ENCODE results near the gene KIAA1217.

KIAA1217 gene

DNA sequence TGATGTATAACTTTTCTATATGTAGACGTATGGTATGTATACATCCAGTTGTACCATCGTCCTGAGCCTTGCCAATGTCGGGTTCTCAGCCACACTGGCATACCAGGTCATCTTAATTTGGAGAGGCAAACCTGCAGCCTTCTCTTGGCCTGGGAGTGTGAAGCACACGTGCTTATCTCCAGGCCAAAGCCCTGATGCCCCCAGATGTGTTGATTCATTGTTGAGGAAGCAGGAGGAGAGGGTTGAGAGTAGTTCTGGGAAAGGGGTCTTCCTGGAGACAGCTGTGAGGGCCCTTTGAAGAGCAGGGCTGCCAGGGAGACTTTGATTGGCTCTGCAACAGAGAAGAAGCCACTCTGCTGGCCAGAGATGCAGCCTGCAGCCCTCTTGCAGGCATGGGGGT, 359.1 kb downstream of the KIAA1217 start:
- no peak for DNase-seq

DNA sequence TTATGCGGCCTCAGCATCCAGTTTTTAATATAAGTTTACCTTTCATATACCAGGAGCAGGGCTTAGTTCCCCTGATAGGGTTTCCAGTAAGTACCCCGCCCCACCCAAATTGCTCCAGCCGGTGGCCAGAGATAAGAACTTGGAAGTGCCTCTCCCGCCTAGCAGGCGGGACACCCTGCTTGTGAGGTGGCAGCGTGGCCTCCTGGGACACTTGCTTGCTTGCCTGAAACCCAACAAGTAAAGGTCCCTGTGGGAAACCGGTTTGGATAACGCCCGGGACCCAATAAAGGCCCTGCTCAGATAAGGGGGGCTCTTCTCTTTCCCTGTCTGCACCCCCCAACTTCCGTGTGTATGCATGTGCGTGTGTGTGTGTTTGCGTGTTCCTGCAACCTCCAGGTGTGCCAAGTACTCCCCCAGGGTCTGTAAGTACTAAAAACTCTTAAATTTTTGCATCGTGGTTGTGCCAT, 360.4 kb downstream of the KIAA1217 start:
- DNase-seq: no peak

DNA sequence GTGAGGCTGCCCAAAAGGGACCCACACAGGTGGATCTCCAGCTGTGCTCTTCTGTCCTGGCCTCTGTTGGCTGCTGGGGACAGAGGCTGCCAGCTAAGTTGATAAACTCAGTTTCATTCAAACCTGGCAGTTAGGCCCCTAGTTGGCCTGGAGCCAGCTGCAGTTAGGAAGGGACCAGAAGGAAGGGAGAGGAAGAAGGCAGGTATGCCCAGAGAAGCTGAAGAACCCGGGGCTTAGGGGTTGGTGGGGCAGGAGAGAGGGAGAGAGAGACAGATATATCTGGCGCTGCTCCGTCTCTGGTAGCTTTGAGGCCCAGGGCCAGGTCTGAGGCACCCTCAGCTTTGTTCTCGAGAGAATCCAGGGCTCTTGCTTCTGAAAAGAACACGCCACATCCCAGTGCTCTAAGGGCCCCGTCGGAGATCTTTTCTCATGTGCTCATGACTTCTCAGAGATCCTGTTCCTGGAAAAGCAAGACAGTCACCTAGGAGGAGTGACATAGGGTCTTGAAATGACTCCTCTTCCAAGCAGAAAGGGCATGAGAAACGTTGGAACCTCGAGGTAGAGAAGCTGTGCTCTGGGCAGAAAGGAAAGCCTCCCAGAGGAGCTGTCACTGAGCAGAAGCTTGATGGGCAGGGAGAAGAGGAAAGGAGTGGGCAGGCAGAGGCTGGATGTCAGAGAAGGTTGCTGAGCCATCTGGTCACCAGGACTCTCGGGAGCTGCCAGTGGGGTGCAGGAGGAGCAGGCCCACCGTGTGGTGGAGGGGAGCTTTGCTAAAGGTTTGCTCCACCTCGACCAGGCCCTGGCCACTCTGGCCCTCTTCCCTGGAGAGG, 361.1 kb downstream of the KIAA1217 start:
- DNase-seq: no peak

DNA sequence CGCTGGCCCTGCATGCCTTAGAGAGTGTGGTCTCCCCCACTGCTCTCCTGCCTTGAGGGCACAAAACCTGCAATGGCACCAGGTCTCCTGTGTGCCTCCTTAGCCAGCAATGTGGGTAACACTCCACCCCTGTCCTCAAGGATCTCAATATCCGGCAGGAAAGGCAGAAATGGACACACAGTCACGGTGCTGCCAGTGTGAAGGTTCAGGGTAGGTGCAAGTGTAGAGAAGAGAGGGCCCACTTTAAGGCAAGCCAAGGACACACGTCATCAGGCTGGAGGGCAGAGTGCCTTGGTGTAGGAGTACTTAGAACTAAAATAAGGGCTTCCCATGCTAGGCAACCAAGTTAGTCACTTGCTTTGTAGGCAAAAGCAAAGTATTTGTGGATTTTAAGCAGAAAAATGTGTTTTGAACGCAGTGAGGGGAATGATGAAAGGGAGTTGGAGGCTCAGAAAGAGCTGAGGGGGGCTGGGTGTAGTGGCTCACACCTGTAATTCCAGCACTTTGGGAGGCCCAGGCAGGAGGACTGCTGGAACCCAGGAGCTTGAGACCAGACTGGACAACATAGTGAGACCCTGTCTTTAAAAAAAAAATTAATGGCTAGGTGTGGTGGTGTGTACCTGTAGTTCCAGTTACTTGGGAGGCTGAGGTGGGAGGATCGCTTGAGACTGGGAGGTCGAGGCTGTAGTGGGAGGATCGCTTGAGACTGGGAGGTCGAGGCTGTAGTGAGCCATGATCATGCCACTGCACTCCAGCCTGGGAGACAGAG, 361.9 kb downstream of the KIAA1217 start:
- no peak for DNase-seq

DNA sequence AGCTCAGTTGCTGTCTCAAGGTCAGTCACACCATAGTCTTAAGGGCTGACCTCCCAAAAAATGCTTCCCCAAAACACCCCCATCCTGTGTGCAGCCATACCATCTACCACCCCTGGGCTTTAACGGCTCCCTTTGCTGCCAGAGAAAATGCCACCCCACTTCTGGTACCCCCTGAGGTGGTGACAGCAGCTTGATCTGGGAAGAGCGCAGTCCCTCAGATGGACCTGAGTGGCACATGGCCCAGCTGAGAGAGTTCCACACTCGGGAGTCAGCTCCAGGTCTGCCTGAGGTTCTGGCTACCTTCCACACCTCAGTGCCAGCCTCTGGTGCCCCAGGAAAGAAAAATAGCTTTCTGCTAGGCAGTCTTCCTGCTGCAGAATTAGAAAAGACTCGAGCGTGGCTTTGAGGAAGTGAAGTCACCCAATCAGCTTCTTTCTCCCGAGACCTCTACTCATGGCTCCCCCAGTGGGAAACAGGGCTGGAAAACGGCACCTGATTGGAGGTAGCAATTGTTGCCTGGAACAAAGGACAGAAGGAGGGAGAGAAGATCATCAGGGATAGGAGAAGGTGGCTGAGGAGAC, 363.0 kb downstream of the KIAA1217 start:
- no peak for DNase-seq

DNA sequence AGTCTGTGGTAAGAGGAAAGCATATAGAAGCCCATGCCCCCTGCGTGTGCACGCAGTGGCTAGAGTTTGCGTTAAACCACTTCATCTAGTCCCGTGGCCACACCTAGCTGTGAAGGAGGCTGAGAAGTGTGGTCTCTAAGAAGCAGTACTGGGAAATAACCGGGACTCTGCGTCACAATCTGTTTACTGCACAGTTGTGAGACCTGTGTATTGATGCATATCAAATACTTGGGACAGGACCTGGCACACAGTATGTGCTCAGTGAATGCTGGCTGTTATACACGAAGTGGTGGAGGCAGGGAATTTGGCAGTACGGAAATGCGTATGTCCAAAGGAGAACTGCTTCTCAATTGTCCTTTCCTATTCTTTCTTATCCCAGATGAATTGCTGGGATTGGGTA, 365.2 kb downstream of the KIAA1217 start:
- no peak for DNase-seq

DNA sequence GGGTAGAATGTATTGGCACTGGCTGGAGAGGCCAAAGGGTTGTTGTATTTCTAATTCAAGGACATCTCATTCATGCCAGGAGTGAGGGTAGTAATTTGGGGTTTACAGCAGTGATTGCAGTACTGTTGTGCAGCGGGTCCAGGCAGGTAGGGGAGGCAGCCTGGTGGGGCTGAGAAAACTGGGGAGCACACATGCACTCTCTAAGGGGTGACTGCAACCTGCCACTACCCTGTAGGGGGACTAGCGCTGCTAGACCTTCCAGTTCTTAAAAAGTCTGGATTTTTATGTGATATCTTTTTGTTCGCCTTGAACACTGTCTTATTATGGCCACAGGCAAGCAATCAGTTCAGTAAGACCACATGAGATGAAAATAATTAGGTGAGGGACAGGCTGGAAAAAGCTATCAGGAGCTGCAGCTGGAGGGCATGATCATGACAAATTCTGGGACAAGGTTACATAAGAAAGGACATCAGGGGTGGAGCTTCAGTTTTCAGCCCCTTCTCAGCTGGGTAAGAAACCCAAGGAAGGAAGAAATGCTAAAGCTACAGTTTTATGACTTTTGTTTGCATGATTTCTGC, 365.7 kb downstream of the KIAA1217 start:
- no peak for DNase-seq

DNA sequence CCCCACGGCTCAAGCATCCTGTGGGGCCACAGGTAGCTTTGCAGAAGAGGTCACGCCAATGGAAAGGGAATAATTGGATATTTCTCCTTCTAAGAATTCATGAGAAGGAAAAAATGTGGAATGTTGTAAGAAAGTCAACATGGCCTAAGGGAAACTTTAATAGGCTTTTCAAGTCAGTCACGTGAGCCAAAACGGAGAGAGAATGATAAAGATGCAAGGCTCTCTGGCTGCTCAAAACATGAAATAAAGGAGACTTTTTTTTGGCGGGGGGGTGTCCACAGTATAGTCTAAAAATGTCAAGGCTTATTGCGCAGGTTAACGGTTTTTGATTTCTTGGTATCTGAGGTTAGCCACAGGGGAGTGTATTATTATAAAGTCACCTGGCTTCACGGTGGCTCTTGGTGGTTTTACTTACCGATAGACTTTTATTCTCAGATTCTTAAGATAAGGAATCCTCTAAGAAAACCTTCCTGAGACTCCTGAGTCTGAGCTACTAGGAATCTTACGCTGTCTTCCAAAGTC, 366.6 kb downstream of the KIAA1217 start:
- DNase-seq: no peak

DNA sequence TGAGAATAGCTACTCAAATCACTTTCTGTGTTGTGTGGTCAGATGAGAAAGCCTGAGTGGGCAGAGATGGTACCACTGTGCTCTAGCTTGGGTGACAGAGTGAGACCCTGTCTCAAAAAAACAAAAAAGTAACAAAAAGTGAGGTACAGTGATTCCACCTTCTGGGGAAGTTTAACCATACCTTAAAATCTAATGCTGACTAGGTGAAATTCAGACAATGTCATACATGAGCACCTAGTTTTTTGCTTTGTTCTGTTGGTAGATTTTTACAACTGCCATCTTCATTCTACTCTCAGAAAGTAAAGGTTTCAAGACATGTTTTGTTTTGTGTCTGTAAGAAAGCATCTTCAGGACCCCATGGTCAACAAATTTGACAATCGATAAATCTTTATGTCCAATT, 370.5 kb downstream of the KIAA1217 start:
- DNase-seq: no peak

DNA sequence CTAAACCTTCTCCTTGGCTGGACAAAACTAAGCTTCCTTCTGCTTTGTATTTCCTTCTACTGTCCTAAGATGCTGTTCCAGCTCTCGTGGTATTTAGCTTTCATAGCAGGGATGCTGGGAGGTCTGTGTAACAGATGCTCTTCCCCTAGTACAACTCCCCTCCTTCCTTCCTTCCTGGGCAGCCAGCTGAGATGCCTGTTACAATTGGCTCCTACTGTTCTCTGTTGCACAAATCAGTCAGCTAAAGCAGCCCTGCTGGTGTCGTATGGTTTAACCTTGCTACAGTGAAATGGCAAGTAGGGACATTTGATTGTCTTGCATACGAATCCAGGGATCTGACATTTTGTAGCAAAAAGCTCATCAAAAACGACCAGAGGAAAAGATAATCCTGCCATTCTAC, 371.0 kb downstream of the KIAA1217 start:
- DNase-seq: no peak

DNA sequence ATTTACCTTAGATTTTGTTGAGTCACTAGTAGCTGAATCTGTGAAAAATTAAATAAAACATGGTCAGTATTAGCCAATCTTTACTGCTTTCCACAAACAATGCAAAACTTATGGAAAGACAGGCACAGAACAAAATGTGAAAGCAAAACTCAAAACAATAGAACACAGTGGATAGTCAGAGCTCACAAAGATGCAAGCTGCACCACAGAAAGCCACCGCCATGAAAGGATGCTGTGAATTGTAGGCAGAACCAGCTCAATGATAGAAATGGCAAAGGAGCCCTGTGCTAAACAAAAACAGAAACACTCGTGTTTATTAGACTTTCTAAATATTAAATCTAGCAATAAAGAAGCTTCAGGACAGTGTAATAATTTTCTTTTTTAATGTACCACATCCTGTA, 380.3 kb downstream of the KIAA1217 start:
- no peak for DNase-seq

DNA sequence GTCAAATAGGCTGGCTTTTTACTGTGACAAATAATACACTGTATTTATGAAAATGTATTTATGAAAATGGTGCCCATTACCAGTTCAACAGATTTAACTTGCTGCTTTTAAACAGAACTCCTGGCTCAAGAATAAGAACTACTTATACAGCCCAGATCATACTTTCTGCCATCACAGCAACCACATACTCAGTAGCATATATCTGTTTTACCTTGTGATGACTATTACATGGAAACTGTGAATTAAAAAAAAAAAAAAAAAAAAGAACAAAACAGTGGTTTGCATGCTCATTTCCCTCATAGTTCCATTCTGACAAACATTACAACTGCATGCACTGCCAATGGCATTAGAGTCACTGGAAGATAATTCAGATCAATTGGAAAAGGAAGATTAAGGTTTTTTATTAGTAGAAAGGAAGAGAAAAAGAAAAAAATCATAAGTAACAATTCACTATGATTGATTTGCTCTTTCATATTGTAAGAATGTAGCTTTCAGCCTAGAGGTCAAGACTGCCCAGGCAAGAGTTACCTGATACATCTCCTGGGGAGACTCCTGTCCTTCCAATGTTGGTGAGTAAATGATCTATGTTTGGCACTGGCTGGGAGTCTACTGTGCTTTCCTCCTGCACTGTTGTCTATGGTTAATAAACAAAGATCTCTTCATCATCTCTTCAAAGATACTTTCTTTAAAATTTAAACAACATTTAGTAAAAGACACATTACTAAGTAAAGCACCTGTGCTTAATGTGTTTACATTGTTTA, 381.9 kb downstream of the KIAA1217 start:
- no peak for DNase-seq

DNA sequence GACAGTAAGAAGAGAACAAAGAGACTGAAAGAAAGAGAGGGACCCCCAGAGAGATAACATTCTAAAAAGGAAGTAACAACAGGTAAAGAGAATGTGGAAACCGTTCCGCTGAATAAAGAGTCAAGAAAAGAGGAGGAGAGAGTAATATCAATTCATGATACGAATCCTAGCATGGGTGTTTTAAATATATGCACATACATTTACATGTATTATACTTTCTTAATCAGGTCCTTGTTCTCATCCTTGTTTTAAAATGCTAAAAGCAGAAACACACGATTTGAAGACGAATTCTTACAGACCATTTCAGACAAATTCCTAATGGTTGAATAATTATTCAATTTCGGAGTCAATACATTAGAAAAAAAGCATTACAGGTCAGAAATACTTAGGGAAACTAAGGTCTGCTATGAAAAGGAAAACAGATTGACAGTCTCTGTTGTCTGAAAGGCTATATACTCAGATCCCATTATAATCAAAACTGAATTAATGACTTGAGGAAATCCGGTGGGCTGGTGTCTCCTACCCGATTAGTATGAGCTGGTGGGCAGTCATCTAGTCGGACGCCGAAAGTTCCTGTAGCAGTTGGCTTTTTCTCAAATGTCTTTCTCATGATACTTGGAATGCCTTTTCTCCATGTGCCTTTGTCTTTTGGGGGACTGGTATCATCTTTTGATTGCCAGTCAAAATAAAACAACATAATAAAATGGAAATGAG, 387.4 kb downstream of the KIAA1217 start:
- DNase-seq: no peak

DNA sequence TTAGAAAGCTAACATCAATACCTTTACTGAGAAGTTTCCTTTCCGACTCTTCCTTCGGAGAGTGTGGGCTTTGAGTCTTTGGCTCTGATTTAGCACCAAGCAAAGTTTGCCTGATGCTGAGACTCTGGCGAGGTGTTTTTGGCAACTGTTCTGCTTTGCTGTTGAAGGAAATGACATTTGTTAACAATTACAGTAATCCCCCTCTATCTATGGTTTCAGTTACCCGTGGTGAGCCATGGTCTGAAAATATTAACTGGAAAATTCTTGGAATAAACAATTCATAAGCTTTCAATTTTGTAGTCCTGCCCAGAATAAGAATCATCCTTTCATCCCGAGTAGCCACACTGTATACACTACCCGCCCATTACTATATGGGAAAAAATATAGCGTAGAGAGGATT, 388.5 kb downstream of the KIAA1217 start:
- no peak for DNase-seq
